ENCODE results near the gene HMGXB4. TPM values are rescaled to one million over a fixed set of nuclear protein-coding genes. Genes with fewer than 3 reads are reported as not detected.

HMGXB4 gene
- total and polyA plus RNA-seq, 3 donors from 2014 or later, result 26.5 to 63.4 (median 58.7) TPM

- intact Hi-C loops (cut with DNase I; ENCODE audit: low total_unique reads), result no loop called here
- H3K27ac ChIP-seq, result no peak overlapping the region
- no peak overlapping the region for H3K4me3 ChIP-seq
- TF ChIP-seq CTCF (IDR thresholded peaks at IDR 0.05), result no peak
- 70 to 75% methylated on average over 15 to 27 of the region's 27 CpGs for WGBS, 2 donors
- H3K36me3 ChIP-seq (ENCODE audit: low read depth, missing control alignments), result no peaks in the 10 kb centered on the region
- H3K27me3 ChIP-seq, result no peaks in the 10 kb centered on the region
- no peak for DNase-seq
- H3K9me3 ChIP-seq, result no peaks in the 10 kb centered on the region
- no peaks in the 10 kb centered on the region for H3K4me1 ChIP-seq
Measured at GRCh38 chr22:35315855-35316745, 58.8 kb downstream of the HMGXB4 start.

GRCh38 chr22:35316751-35317150 is 59.5 kb downstream of the HMGXB4 start:
- DNase-seq, result no peak

GRCh38 chr22:35317680-35318290 is 60.5 kb downstream of the HMGXB4 start:
- Histone ChIP-seq H3K4me3 (no peak overlapping the region), H3K36me3 (ENCODE audit: low read depth, missing control alignments) (no peaks in the 10 kb centered on the region), H3K27me3 (no peaks in the 10 kb centered on the region), H3K27ac (no peak overlapping the region), H3K4me1 (no peaks in the 10 kb centered on the region), H3K9me3 (no peaks in the 10 kb centered on the region)
- TF ChIP-seq POLR2A (IDR thresholded peaks at IDR 0.05), result no peak
- no peak for TF ChIP-seq CTCF (IDR thresholded peaks at IDR 0.05)
- 83 to 84% methylated on average over 10 to 12 of the region's 12 CpGs for WGBS, 2 donors
- DNase-seq, result no peak
- intact Hi-C loops (cut with DNase I; ENCODE audit: low total_unique reads), result no loop called here

More at GRCh38 chr22:35316751-35317150, 59.5 kb downstream of the HMGXB4 start:
- no peaks in the 10 kb centered on the region for H3K9me3 ChIP-seq
- intact Hi-C loops (cut with DNase I; ENCODE audit: low total_unique reads), result no loop called here
- no peaks in the 10 kb centered on the region for H3K36me3 ChIP-seq (ENCODE audit: low read depth, missing control alignments)
- H3K27me3 ChIP-seq, result no peaks in the 10 kb centered on the region
- no peak overlapping the region for H3K27ac ChIP-seq
- no peak for TF ChIP-seq CTCF (IDR thresholded peaks at IDR 0.05)
- TF ChIP-seq POLR2A (IDR thresholded peaks at IDR 0.05), result no peak
- H3K4me1 ChIP-seq, result no peaks in the 10 kb centered on the region
- no peak overlapping the region for H3K4me3 ChIP-seq
- 97 to 98% methylated on average over 7 of the region's 7 CpGs for WGBS, 2 donors

GRCh38 chr22:35318346-35319215 is 61.3 kb downstream of the HMGXB4 start:
- intact Hi-C loops (cut with DNase I; ENCODE audit: low total_unique reads), result no loop called here
- Histone ChIP-seq H3K4me1 (no peaks in the 10 kb centered on the region), H3K27ac (no peak overlapping the region), H3K9me3 (no peaks in the 10 kb centered on the region), H3K36me3 (ENCODE audit: low read depth, missing control alignments) (no peaks in the 10 kb centered on the region), H3K27me3 (no peaks in the 10 kb centered on the region), H3K4me3 (no peak overlapping the region)
- 87% methylated on average over 19 to 24 of the region's 24 CpGs for WGBS, 2 donors
- DNase-seq, result no peak
- no peak for TF ChIP-seq CTCF (IDR thresholded peaks at IDR 0.05)
- TF ChIP-seq POLR2A (IDR thresholded peaks at IDR 0.05), result no peak

Measured in testis (tissue), 3 donors.